Tibial artery (tissue), 4 donors: ENCODE measurements around the gene FAM50B.

Experiments
- DNase-seq, 2 donors: peaks; one replicate each; pipeline ENCODE4 v3.0.0-alpha.2; 2019
- H3K27ac ChIP-seq, 2 donors: fragments of 200-600 bp; sonication (generic) in 1 of 2; 1 replicate in 1 of 2; 2 replicates in 1 of 2; pipeline ENCODE4 v1.5.1; 2018 to 2019; ENCODE audit warnings: mild to moderate bottlenecking in 1 of 2
- H3K27me3 ChIP-seq, 2 donors: fragments of 200-600 bp; sonication (generic) in 1 of 2; one replicate each; pipeline versions ENCODE4 v1.5.1 to v1.6.0; 2016 to 2019
- H3K36me3 ChIP-seq, 3 donors: fragments of 200-600 bp; sonication (generic) in 2 of 3; one replicate each; pipeline ENCODE4 v1.5.1; 2016 to 2019; ENCODE audit warnings: mild to moderate bottlenecking in 2 of 3
- H3K4me1 ChIP-seq, 4 donors: fragments of 200-600 bp; sonication (generic) in 2 of 4; 1 replicate in 3 of 4; 2 replicates in 1 of 4; pipeline ENCODE4 v1.5.1; 2016 to 2019
- H3K4me3 ChIP-seq, 2 donors: fragments of 200-600 bp; sonication (generic) in 1 of 2; 1 replicate in 1 of 2; 2 replicates in 1 of 2; pipeline ENCODE4 v1.5.1; 2018 to 2019; ENCODE audit warnings: mild to moderate bottlenecking in 2 of 2
- H3K9me3 ChIP-seq, 3 donors: fragments of 200-600 bp; sonication (generic) in 1 of 3; one replicate each; pipeline ENCODE4 v1.5.1; 2016 to 2019
- CTCF ChIP-seq, 2 experiments: fragments of 200-600 bp in 1 of 2; fragments of 450-650 bp in 1 of 2; IDR thresholded peaks; one replicate each; pipeline ENCODE4 v1.5.1; 2017 to 2019; ENCODE audit warnings: antibody characterized with exemption in 2 of 2, mild to moderate bottlenecking in 1 of 2, moderate library complexity in 1 of 2
- intact Hi-C: fragments of 100-400 bp; cut with DNase I; formaldehyde crosslinking; loops from one replicate; pipeline ENCODE4 v1.15.0; 2023; ENCODE audit warnings: low total_unique reads

FAM50B gene

DNA sequence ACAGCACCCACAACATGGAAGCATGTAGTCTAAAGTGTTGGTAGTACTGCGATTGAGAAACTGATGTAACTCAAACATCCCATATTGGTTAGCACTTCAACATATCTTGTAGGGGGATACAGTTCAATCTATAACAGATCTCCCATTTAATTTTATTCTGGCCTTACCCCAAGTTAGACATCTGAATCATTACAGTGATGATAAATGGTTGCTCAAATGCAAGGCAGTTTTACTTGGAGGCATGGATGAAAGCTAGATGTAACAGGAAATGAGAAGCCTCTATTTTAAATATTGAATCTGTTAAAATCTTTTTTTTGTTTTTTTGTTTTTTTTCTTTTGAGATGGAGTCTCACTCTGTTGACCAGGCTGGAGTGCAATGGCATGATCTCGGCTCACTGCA, 44.2 kb upstream of the FAM50B start:
- no peak for TF ChIP-seq CTCF (IDR thresholded peaks at IDR 0.05)

DNA sequence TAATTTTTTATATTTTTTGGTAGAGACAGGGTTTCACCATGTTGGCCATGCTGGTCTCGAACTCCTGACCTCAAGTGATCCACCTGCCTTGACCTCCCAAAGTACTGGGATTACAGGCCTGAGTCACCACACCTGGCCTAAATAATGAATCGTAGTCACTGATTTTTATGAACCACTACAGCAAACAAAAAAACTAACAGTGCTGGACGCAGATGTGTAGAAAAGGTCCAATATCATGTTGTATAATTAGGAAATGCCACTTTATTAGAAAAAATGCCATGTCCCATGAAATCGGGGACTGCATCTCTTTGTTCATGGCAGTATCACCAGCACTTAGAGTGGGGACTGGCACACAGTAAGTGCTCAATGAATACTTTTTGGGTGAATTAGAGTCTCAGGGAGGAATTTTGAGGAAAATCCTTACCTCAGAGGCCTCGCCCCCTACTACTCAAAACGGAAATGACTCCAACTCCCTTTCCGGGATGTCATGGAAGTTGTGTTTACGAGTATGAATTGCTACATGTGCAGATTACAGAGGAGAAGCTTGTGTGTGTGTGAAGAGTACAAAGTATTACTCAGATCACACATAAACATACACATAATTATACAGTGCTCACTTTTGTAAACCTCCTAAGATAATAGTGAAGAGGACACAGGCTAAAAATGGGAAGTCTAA, 43.6 kb upstream of the FAM50B start:
- Histone ChIP-seq H3K4me3 (no peak overlapping the region), H3K9me3 (no peaks in the 10 kb centered on the region), H3K27ac (peak overlapping the region; percentile 77 to 81), H3K36me3 (no peaks in the 10 kb centered on the region), H3K27me3 (no peaks in the 10 kb centered on the region), H3K4me1 (peaks cover 0 to 96% (median 48%) of the 10 kb centered on the region in 4 donors)
- intact Hi-C loops, result loop anchor here (5.0 kb wide), 1 partner anchor 53 kb away; the partner anchor contains the start of gene PXDC1
- no peak for DNase-seq
- TF ChIP-seq CTCF (IDR thresholded peaks at IDR 0.05), result no peak

More for the DNA sequence above, 44.2 kb upstream of the FAM50B start:
- no peaks in the 10 kb centered on the region for H3K9me3 ChIP-seq
- intact Hi-C loops, result loop anchor here (5.0 kb wide), 1 partner anchor 53 kb away; the partner anchor contains the start of gene PXDC1
- H3K27ac ChIP-seq, result peak overlapping the region; percentile 77 to 81
- H3K36me3 ChIP-seq, result no peaks in the 10 kb centered on the region
- no peak for DNase-seq
- H3K4me3 ChIP-seq, result no peak overlapping the region
- H3K4me1 ChIP-seq, result peaks cover 0 to 93% (median 44%) of the 10 kb centered on the region in 4 donors
- no peaks in the 10 kb centered on the region for H3K27me3 ChIP-seq

DNA sequence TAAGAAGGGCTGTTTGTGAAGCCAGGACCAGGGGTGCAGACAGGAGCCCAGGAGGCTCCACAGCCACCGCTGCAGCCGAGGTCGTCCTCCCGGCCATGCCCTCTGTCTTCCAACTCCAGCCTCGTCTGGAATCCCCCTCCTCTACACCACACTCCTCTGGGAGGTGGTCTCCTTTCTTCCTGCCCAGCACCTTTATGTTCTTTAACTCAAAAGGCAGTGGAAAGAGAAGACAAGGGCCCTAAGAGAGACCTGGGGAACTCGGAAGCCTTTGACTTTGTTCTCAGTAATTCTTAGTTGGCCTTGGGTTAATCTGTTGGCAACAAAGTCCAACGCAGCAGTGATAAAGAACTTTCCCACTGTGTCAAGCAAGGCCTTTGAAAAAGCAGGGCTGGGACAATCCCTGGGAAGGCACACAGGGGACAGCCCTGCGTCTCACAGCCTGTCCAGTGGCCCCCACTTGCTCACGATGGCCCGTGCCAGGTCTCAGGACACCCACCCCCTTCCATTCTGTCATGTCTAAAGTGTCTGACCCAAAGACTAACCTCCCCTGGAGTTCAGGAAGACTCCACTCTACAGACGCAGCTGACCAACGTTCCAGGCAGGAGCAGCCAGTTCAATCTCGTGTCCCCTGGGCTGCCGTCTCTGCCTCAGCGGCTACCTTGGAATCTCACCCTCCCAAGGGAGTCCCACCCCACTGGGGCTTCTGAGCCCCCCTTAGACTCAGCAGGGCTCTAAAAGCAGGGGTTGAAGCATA, 42.8 kb upstream of the FAM50B start:
- Histone ChIP-seq H3K4me3 (no peak overlapping the region), H3K36me3 (no peaks in the 10 kb centered on the region), H3K27me3 (no peaks in the 10 kb centered on the region), H3K9me3 (no peaks in the 10 kb centered on the region), H3K4me1 (peaks cover 0 to 96% (median 48%) of the 10 kb centered on the region in 4 donors), H3K27ac (peak overlapping the region; percentile 77 to 81)
- no peak for TF ChIP-seq CTCF (IDR thresholded peaks at IDR 0.05)
- no peak for DNase-seq
- intact Hi-C loops, result loop anchor here (5.0 kb wide), 1 partner anchor 54 kb away; the partner anchor contains the start of gene PXDC1

- DNase-seq, result no peak
- no peaks in the 10 kb centered on the region for H3K9me3 ChIP-seq
- H3K27me3 ChIP-seq, result no peaks in the 10 kb centered on the region
- no peak for TF ChIP-seq CTCF (IDR thresholded peaks at IDR 0.05)
- H3K36me3 ChIP-seq, result no peaks in the 10 kb centered on the region
- H3K27ac ChIP-seq, result peak overlapping the region; percentile 77 to 81
- intact Hi-C loops, result loop anchor here (5.0 kb wide), 1 partner anchor 56 kb away; the partner anchor contains the start of gene PXDC1
- peaks cover 0 to 95% (median 49%) of the 10 kb centered on the region in 4 donors for H3K4me1 ChIP-seq
- H3K4me3 ChIP-seq, result no peak overlapping the region
Measured at GRCh38 chr6:3808199-3808598, 41.0 kb upstream of the FAM50B start.

- H3K36me3 ChIP-seq, result no peaks in the 10 kb centered on the region
- intact Hi-C loops, result loop anchor here (5.0 kb wide), 1 partner anchor 57 kb away; the partner anchor contains the start of gene PXDC1
- peaks cover 0 to 94% (median 50%) of the 10 kb centered on the region in 4 donors for H3K4me1 ChIP-seq
- H3K27me3 ChIP-seq, result no peaks in the 10 kb centered on the region
- DNase-seq, result peak; percentile 80 to 89
- H3K27ac ChIP-seq, result peak overlapping the region; percentile 77 to 81
- H3K4me3 ChIP-seq, result no peak overlapping the region
- TF ChIP-seq CTCF (IDR thresholded peaks at IDR 0.05), result no peak
- no peaks in the 10 kb centered on the region for H3K9me3 ChIP-seq
Measured at GRCh38 chr6:3808759-3809514, 40.2 kb upstream of the FAM50B start.
